ENCODE data around the gene YBEY.

DNA sequence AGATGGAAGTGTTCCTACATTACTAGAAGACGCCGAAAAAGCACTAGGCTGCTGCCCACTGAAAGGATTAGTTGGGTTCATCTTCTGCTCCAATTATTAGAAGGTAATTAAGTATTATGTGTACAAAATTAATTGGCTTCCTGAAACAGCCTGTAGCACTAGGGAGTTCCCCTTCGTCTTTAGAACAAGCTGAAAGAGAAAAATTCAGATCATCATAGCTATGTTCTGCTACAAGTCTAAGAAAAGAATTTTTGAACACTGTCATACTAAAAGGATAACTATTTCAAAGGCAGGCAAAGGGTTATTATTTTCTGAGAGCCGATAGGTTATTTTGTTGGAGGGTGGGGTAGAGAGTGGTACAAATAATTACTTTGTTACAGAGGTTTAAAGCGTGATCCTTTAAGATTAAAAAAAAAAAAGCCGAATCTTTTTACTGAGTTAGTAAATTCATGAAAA lies 908 bp upstream of the YBEY start, which contains the start of gene MCM3AP:
- TF ChIP-seq, protein P1, sequence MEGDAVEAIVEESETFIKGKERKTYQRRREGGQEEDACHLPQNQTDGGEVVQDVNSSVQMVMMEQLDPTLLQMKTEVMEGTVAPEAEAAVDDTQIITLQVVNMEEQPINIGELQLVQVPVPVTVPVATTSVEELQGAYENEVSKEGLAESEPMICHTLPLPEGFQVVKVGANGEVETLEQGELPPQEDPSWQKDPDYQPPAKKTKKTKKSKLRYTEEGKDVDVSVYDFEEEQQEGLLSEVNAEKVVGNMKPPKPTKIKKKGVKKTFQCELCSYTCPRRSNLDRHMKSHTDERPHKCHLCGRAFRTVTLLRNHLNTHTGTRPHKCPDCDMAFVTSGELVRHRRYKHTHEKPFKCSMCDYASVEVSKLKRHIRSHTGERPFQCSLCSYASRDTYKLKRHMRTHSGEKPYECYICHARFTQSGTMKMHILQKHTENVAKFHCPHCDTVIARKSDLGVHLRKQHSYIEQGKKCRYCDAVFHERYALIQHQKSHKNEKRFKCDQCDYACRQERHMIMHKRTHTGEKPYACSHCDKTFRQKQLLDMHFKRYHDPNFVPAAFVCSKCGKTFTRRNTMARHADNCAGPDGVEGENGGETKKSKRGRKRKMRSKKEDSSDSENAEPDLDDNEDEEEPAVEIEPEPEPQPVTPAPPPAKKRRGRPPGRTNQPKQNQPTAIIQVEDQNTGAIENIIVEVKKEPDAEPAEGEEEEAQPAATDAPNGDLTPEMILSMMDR (IDR thresholded peaks at IDR 0.05; ENCODE audit: poor library complexity, severe bottlenecking) = no peak
- TF ChIP-seq EZH2 (IDR thresholded peaks at IDR 0.05; ENCODE audit: borderline replicate concordance, insufficient read depth, low read length, poor library complexity, severe bottlenecking) = no peak
- TF ChIP-seq SMC3 (conservative IDR thresholded peaks at IDR 0.05; ENCODE audit: poor library complexity) = no peak

All from neural cell (in vitro differentiated cells).